HepG2 (cell line): ENCODE results near the gene PTPN14. TPM values are rescaled to one million over a fixed set of nuclear protein-coding genes. Genes with fewer than 3 reads are reported as not detected.

Source experiments
- ATAC-seq: fragments of 200-7000 bp; cut with Tn5 transposase; 3 replicates; pipeline ENCODE4 v1.9.1; 2020; ENCODE audit warnings: mild to moderate bottlenecking, moderate library complexity
- BruUV-seq: library from RNA; stranded (reverse); fragments of 400-500 nt; replicated peaks from 2 replicates; lab custom pipeline; 2021; lab: Mats Ljungman, UMichigan
- CTCF ChIA-PET: fragments of 300-600 bp; formaldehyde crosslinking; extraction: SDS; loops from one replicate; lab custom pipeline; 2021; ENCODE audit warnings: low total read pairs, inconsistent platforms, low intra/inter-chr PET ratio; lab: Yijun Ruan, JAX
- POLR2A ChIA-PET: fragments of 350-600 bp; sonication (Branson Sonifier 250); formaldehyde crosslinking; loops from one replicate; lab custom pipeline; 2020; ENCODE audit warnings: antibody characterized with exemption, inconsistent platforms; lab: Yijun Ruan, JAX
- DNase-seq: peaks from one replicate; pipeline ENCODE4 v3.0.0-alpha.2; 2015; ENCODE audit warnings: low spot score
- FAIRE-seq: peaks from 3 replicates; lab custom pipeline; 2011; peaks lifted over from hg19 to GRCh38; lab: Jason Lieb, UNC
- H2AFZ ChIP-seq: one replicate; pipeline ENCODE4 v1.6.1; 2011; ENCODE audit warnings: low read length, inconsistent platforms
- H3K27ac ChIP-seq: fragments of 300-600 bp; 3 replicates; pipeline ENCODE4 v1.8.0; 2011; ENCODE audit warnings: mixed run types, mild to moderate bottlenecking, mixed read lengths, low read length, inconsistent platforms; ENCODE audit not compliant: insufficient read depth; ENCODE audit errors: extremely low read length
- H3K27me3 ChIP-seq, 2 experiments: fragments of 200-600 bp in 1 of 2; 2 replicates in 1 of 2; 3 replicates in 1 of 2; pipeline versions ENCODE4 v1.6.0 to v1.8.0; 2011; ENCODE audit warnings: low read length in 2 of 2, mild to moderate bottlenecking in 2 of 2, moderate library complexity in 2 of 2, inconsistent platforms in 1 of 2; ENCODE audit not compliant: insufficient read depth in 2 of 2, control insufficient read depth in 1 of 2
- H3K36me3 ChIP-seq, 2 experiments: fragments of 200-600 bp in 1 of 2; replicated peaks in 1 of 2; 2 replicates in 1 of 2; 3 replicates in 1 of 2; pipeline versions ENCODE4 v1.5.1 to v1.8.0; 2011; ENCODE audit warnings: low read length in 2 of 2, inconsistent platforms in 1 of 2; ENCODE audit not compliant: insufficient read depth in 2 of 2, control insufficient read depth in 1 of 2
- H3K4me1 ChIP-seq: 2 replicates; pipeline ENCODE4 v1.5.1; 2012; ENCODE audit warnings: low read length, inconsistent platforms; ENCODE audit not compliant: insufficient read depth
- H3K4me2 ChIP-seq: 2 replicates; pipeline ENCODE4 v1.6.0; 2011; ENCODE audit warnings: low read depth, low read length, inconsistent platforms
- H3K4me3 ChIP-seq, 3 experiments: fragments of 200-600 bp in 1 of 3; sonication (generic), shearing (Covaris generic) in 1 of 3; replicated peaks in 1 of 3; 2 replicates each; pipeline ENCODE4 v1.5.1; 2011 to 2016; ENCODE audit warnings: low read length in 3 of 3, inconsistent platforms in 2 of 3, low read depth in 2 of 3, mild to moderate bottlenecking in 2 of 3, control low read depth in 1 of 3, mixed read lengths in 1 of 3; ENCODE audit not compliant: insufficient read depth in 1 of 3
- H3K79me2 ChIP-seq: one replicate; pipeline ENCODE4 v1.6.1; 2011; ENCODE audit warnings: low read length, inconsistent platforms; ENCODE audit not compliant: insufficient read depth
- H3K9ac ChIP-seq: 2 replicates; pipeline ENCODE4 v1.6.0; 2011; ENCODE audit warnings: mild to moderate bottlenecking, low read depth, low read length, inconsistent platforms; ENCODE audit not compliant: insufficient read depth
- H3K9me3 ChIP-seq: 2 replicates; pipeline ENCODE4 v1.5.1; 2012; ENCODE audit warnings: mild to moderate bottlenecking, low read length
- H4K20me1 ChIP-seq: 2 replicates; pipeline ENCODE4 v1.6.0; 2011; ENCODE audit warnings: inconsistent platforms, mild to moderate bottlenecking, low read length, moderate library complexity; ENCODE audit not compliant: insufficient read depth
- ARNT2 ChIP-seq: sonication (generic); formaldehyde crosslinking; IDR thresholded peaks from 2 replicates; pipeline ENCODE4 v1.8.0; 2022; ENCODE audit warnings: mild to moderate bottlenecking, low read depth, missing genetic modification reagents, moderate library complexity
- EED ChIP-seq: sonication (generic); formaldehyde crosslinking; IDR thresholded peaks from 2 replicates; pipeline ENCODE4 v1.5.0; 2020; ENCODE audit warnings: mild to moderate bottlenecking, missing genetic modification reagents
- ETV6 ChIP-seq: sonication (generic); formaldehyde crosslinking; conservative IDR thresholded peaks from 2 replicates; pipeline ENCODE4 v1.4.0; 2020; ENCODE audit warnings: missing genetic modification reagents
- KDM1A ChIP-seq: IDR thresholded peaks from 2 replicates; pipeline ENCODE4 v1.6.1; 2016; ENCODE audit warnings: missing compliant biosample characterization
- KDM5B ChIP-seq: sonication (generic); formaldehyde crosslinking; IDR thresholded peaks from 2 replicates; pipeline ENCODE4 v1.4.0; 2020; ENCODE audit warnings: missing genetic modification reagents, mild to moderate bottlenecking, borderline replicate concordance
- MAFK ChIP-seq, 2 experiments: IDR thresholded peaks in 1 of 2; conservative IDR thresholded peaks in 1 of 2; 2 replicates each; pipeline ENCODE4 v1.6.1; 2011; ENCODE audit warnings: improper control_type of control experiment in 2 of 2, low read length in 2 of 2
- PHF8 ChIP-seq: sonication (generic); formaldehyde crosslinking; IDR thresholded peaks from 2 replicates; pipeline ENCODE4 v1.5.0; 2020; ENCODE audit warnings: missing genetic modification reagents
- SALL2 ChIP-seq: sonication (generic); formaldehyde crosslinking; IDR thresholded peaks from 2 replicates; pipeline ENCODE4 v1.8.1; 2023; ENCODE audit warnings: mild to moderate bottlenecking, missing genetic modification reagents, inconsistent platforms
- SCMH1 ChIP-seq: sonication (generic); formaldehyde crosslinking; IDR thresholded peaks from 2 replicates; pipeline ENCODE4 v1.9.0; 2021; ENCODE audit warnings: missing genetic modification reagents, mild to moderate bottlenecking, borderline replicate concordance
- SMAD1 ChIP-seq: sonication (generic); formaldehyde crosslinking; IDR thresholded peaks from 2 replicates; pipeline ENCODE4 v1.4.0; 2020; ENCODE audit warnings: missing genetic modification reagents, low read depth, mild to moderate bottlenecking, borderline replicate concordance
- SP140L ChIP-seq: sonication (generic); formaldehyde crosslinking; IDR thresholded peaks from 2 replicates; pipeline ENCODE4 v1.4.0; 2020; ENCODE audit warnings: missing genetic modification reagents, borderline replicate concordance
- SP5 ChIP-seq: IDR thresholded peaks from 2 replicates; pipeline ENCODE4 v1.6.1; 2016; ENCODE audit warnings: low read depth, borderline replicate concordance
- TFE3 ChIP-seq: IDR thresholded peaks from 2 replicates; pipeline ENCODE4 v1.6.1; 2016
- ZFP62 ChIP-seq: sonication (generic); formaldehyde crosslinking; IDR thresholded peaks from 2 replicates; pipeline ENCODE4 v1.4.0; 2020; ENCODE audit warnings: missing genetic modification reagents
- ZNF260 ChIP-seq: sonication (generic); formaldehyde crosslinking; IDR thresholded peaks from 2 replicates; pipeline ENCODE4 v1.4.0; 2020; ENCODE audit warnings: missing genetic modification reagents, low read depth, mild to moderate bottlenecking, borderline replicate concordance
- ZNF775 ChIP-seq: sonication (generic); formaldehyde crosslinking; IDR thresholded peaks from 2 replicates; pipeline ENCODE4 v1.4.0; 2020; ENCODE audit warnings: missing genetic modification reagents, mild to moderate bottlenecking, moderate library complexity, borderline replicate concordance
- ZSCAN22 ChIP-seq: sonication (generic); formaldehyde crosslinking; IDR thresholded peaks from 2 replicates; pipeline ENCODE4 v1.4.0; 2020; ENCODE audit warnings: mild to moderate bottlenecking, missing genetic modification reagents
- WGBS: methylation state at CpG from one replicate; pipeline ENCODE4 v1.1.6; 2017; ENCODE audit warnings: low lambda C conversion rate; 5-methylcytosine and 5-hydroxymethylcytosine counted together
- in situ Hi-C: cut with HindIII; loops from 2 replicates; pipeline ENCODE4 v1.10.0; 2017; ENCODE audit warnings: low pct_unique_long_range_greater_than_20kb; ENCODE audit not compliant: extremely low pct_ligation_motif_present
- intact Hi-C: fragments of 100-400 bp; cut with micrococcal nuclease; formaldehyde crosslinking; loops from one replicate; pipeline ENCODE4 v1.10.0; 2022; ENCODE audit not compliant: unreplicated experiment
- polyA plus RNA-seq, 8 experiments: library from polyadenylated mRNA; depleted of rRNA in 3 of 8; stranded (reverse) in 7 of 8; unstranded in 1 of 8; fragments of >200 nt; fragmentation: Illumina TruSeq in 4 of 8; extraction: Trizol in 4 of 8; gene quantifications; 2 replicates each; pipeline versions ENCODE4 v1.2.1 to v1.2.3, GENCODE V29; 2011 to 2016; ENCODE audit warnings: low read depth in 4 of 8, missing spikeins in 1 of 8, mixed read lengths in 1 of 8; ENCODE audit not compliant: insufficient read depth in 1 of 8
- total RNA-seq, 5 experiments: library from RNA; depleted of rRNA; stranded (reverse); fragments of >200 nt; fragmentation: Illumina TruSeq; extraction: Trizol; gene quantifications; 2 replicates each; pipeline ENCODE4 v1.2.3, GENCODE V29; 2016; ENCODE audit warnings: low read depth in 1 of 5
- TF ChIP-seq, protein P1 (sequence below): sonication (generic); formaldehyde crosslinking; IDR thresholded peaks from 2 replicates; pipeline ENCODE4 v1.4.0; 2020; ENCODE audit warnings: missing genetic modification reagents

The PTPN14 gene
- total and polyA plus RNA-seq, 2 of the 13 experiments (the other 11 are each of a cell fraction or from before 2014, with no cell fraction given) = 3.9 to 4.7 TPM

DNA sequence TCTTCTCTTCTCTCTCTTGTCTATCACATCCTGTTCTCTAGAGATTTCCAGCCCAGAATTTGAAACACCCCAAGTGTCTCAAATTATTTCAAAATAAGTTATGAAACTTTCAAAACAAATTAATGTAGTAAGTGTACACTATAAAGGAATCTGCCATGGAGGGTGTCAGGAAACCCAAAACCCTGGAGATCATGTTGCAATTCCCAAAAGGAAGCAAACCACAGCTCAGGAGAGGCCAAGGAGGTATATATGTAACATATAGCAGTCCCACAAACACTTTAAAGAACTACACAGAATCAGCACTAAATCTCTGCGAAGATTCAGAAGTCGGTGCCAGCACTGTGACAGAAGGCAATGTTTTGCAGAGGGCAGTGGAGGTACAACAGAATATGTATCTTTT, 26.6 kb downstream of the PTPN14 start:
- no peaks in the 10 kb centered on the region for H3K27me3 ChIP-seq
- H2AFZ ChIP-seq = no peak overlapping the region
- ChIA-PET CTCF (no interaction called here), POLR2A (no interaction called here)
- no peaks in the 10 kb centered on the region for H3K36me3 ChIP-seq
- H3K4me3 ChIP-seq = no peak overlapping the region
- H3K4me1 ChIP-seq = peaks cover 14% of the 10 kb centered on the region
- DNase-seq (no peak), FAIRE-seq (no peak), ATAC-seq (no peak)
- no peak overlapping the region for H3K4me2 ChIP-seq
- 83% methylated on average over 2 of the region's 2 CpGs for WGBS
- H3K9me3 ChIP-seq = no peaks in the 10 kb centered on the region
- H3K27ac ChIP-seq = no peak overlapping the region
- in situ Hi-C loops = no loop called here
- TF ChIP-seq, protein P1, sequence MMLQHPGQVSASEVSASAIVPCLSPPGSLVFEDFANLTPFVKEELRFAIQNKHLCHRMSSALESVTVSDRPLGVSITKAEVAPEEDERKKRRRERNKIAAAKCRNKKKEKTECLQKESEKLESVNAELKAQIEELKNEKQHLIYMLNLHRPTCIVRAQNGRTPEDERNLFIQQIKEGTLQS (CRISPR knock-in tag) = no peak
- TF ChIP-seq MAFK (conservative IDR thresholded peaks at IDR 0.05 in 1 of 2, IDR thresholded peaks at IDR 0.05 in 1 of 2; ENCODE audit: low read length in 2 of 2) = no peak
- TF ChIP-seq ZNF260 = no peak
- peaks cover 32% of the 10 kb centered on the region for H4K20me1 ChIP-seq
- H3K9ac ChIP-seq = no peak overlapping the region
- H3K79me2 ChIP-seq = no peaks in the 10 kb centered on the region
- BruUV-seq = no TSS peak
- intact Hi-C loops = no loop called here

DNA sequence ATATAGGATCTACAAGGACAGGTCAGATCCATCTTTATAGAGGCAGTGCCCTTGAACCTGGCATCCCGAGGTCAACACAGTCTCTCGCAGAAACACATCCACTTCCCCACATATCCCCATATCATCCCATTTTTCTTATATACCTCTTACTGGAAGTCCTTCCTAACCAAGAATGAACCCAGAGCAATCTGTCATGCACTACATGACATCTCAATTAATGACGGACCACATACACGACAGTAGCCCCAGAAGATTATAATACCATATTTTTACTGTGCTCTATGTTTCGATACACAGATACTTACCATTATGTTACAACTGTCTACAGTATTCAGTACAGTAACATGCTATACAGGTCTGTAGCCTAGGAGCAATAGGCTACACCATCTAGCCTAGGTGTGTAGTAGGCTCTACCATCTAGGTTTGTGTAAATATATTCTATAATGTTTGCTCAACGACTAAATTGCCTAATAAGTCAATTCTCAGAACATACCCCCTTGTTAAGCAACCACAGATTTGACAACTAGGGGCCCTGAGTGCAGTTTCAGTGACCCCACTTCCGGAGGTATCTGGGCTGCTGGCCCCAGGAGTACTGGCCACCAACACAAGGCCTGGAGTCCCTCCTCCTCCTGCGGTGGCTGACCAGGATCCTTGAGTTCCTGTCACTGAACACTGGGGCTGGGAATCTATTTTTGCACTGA, 28.1 kb downstream of the PTPN14 start:
- BruUV-seq = no TSS peak
- peak; percentile 73 for DNase-seq
- Histone ChIP-seq H3K9me3 (no peaks in the 10 kb centered on the region), H3K4me3 (no peak overlapping the region), H3K27me3 (no peaks in the 10 kb centered on the region), H3K4me1 (peaks cover 14% of the 10 kb centered on the region), H3K27ac (no peak overlapping the region), H3K79me2 (no peaks in the 10 kb centered on the region), H2AFZ (no peak overlapping the region), H3K4me2 (no peak overlapping the region), H3K36me3 (no peaks in the 10 kb centered on the region), H4K20me1 (peaks cover 32% of the 10 kb centered on the region), H3K9ac (no peak overlapping the region)
- in situ Hi-C loops (no loop called here), intact Hi-C loops (no loop called here)
- ATAC-seq = peak; percentile 93
- POLR2A ChIA-PET = no interaction called here
- 54% methylated on average over 8 of the region's 8 CpGs for WGBS
- CTCF ChIA-PET = no interaction called here
- no peak for FAIRE-seq
- TF ChIP-seq ZSCAN22 (CRISPR knock-in tag) (no peak), ZFP62 (CRISPR knock-in tag) (no peak), SMAD1 (no peak), SP5 (peak; percentile 43; the same call in 1 of the 2 replicates), ETV6 (CRISPR knock-in tag) (no peak), KDM1A (no peak), PHF8 (CRISPR knock-in tag) (no peak), EED (no peak), SALL2 (CRISPR knock-in tag) (no peak), ARNT2 (CRISPR knock-in tag) (no peak), KDM5B (CRISPR knock-in tag) (no peak), SP140L (CRISPR knock-in tag) (no peak), TFE3 (CRISPR knock-in tag) (no peak), SCMH1 (CRISPR knock-in tag) (no peak), ZNF775 (CRISPR knock-in tag) (no peak)
